HepG2 (cell line): ENCODE data around the gene ALOX5. TPM values are rescaled to one million over a fixed set of nuclear protein-coding genes. Genes with fewer than 3 reads are reported as not detected.

ENCODE experiments used
- ATAC-seq: fragments of 200-7000 bp; cut with Tn5 transposase; 3 replicates; pipeline ENCODE4 v1.9.1; 2020; ENCODE audit warnings: mild to moderate bottlenecking, moderate library complexity
- BruUV-seq: library from RNA; stranded (reverse); fragments of 400-500 nt; replicated peaks from 2 replicates; lab custom pipeline; 2021; lab: Mats Ljungman, UMichigan
- CTCF ChIA-PET: fragments of 300-600 bp; formaldehyde crosslinking; extraction: SDS; loops from one replicate; lab custom pipeline; 2021; ENCODE audit warnings: low total read pairs, inconsistent platforms, low intra/inter-chr PET ratio; lab: Yijun Ruan, JAX
- POLR2A ChIA-PET: fragments of 350-600 bp; sonication (Branson Sonifier 250); formaldehyde crosslinking; loops from one replicate; lab custom pipeline; 2020; ENCODE audit warnings: antibody characterized with exemption, inconsistent platforms; lab: Yijun Ruan, JAX
- DNase-seq: peaks from one replicate; pipeline ENCODE4 v3.0.0-alpha.2; 2015; ENCODE audit warnings: low spot score
- FAIRE-seq: peaks from 3 replicates; lab custom pipeline; 2011; peaks lifted over from hg19 to GRCh38; lab: Jason Lieb, UNC
- H2AFZ ChIP-seq: one replicate; pipeline ENCODE4 v1.6.1; 2011; ENCODE audit warnings: low read length, inconsistent platforms
- H3K27ac ChIP-seq: fragments of 300-600 bp; 3 replicates; pipeline ENCODE4 v1.8.0; 2011; ENCODE audit warnings: mixed run types, mild to moderate bottlenecking, mixed read lengths, low read length, inconsistent platforms; ENCODE audit not compliant: insufficient read depth; ENCODE audit errors: extremely low read length
- H3K27me3 ChIP-seq, 2 experiments: fragments of 200-600 bp in 1 of 2; 2 replicates in 1 of 2; 3 replicates in 1 of 2; pipeline versions ENCODE4 v1.6.0 to v1.8.0; 2011; ENCODE audit warnings: low read length in 2 of 2, mild to moderate bottlenecking in 2 of 2, moderate library complexity in 2 of 2, inconsistent platforms in 1 of 2; ENCODE audit not compliant: insufficient read depth in 2 of 2, control insufficient read depth in 1 of 2
- H3K36me3 ChIP-seq, 2 experiments: fragments of 200-600 bp in 1 of 2; replicated peaks in 1 of 2; 2 replicates in 1 of 2; 3 replicates in 1 of 2; pipeline versions ENCODE4 v1.5.1 to v1.8.0; 2011; ENCODE audit warnings: low read length in 2 of 2, inconsistent platforms in 1 of 2; ENCODE audit not compliant: insufficient read depth in 2 of 2, control insufficient read depth in 1 of 2
- H3K4me1 ChIP-seq: 2 replicates; pipeline ENCODE4 v1.5.1; 2012; ENCODE audit warnings: low read length, inconsistent platforms; ENCODE audit not compliant: insufficient read depth
- H3K4me2 ChIP-seq: 2 replicates; pipeline ENCODE4 v1.6.0; 2011; ENCODE audit warnings: low read depth, low read length, inconsistent platforms
- H3K4me3 ChIP-seq, 3 experiments: fragments of 200-600 bp in 1 of 3; sonication (generic), shearing (Covaris generic) in 1 of 3; replicated peaks in 1 of 3; 2 replicates each; pipeline ENCODE4 v1.5.1; 2011 to 2016; ENCODE audit warnings: low read length in 3 of 3, inconsistent platforms in 2 of 3, low read depth in 2 of 3, mild to moderate bottlenecking in 2 of 3, control low read depth in 1 of 3, mixed read lengths in 1 of 3; ENCODE audit not compliant: insufficient read depth in 1 of 3
- H3K79me2 ChIP-seq: one replicate; pipeline ENCODE4 v1.6.1; 2011; ENCODE audit warnings: low read length, inconsistent platforms; ENCODE audit not compliant: insufficient read depth
- H3K9ac ChIP-seq: 2 replicates; pipeline ENCODE4 v1.6.0; 2011; ENCODE audit warnings: mild to moderate bottlenecking, low read depth, low read length, inconsistent platforms; ENCODE audit not compliant: insufficient read depth
- H3K9me3 ChIP-seq: 2 replicates; pipeline ENCODE4 v1.5.1; 2012; ENCODE audit warnings: mild to moderate bottlenecking, low read length
- H4K20me1 ChIP-seq: 2 replicates; pipeline ENCODE4 v1.6.0; 2011; ENCODE audit warnings: inconsistent platforms, mild to moderate bottlenecking, low read length, moderate library complexity; ENCODE audit not compliant: insufficient read depth
- CCAR2 ChIP-seq: fragments of 200-400 bp; formaldehyde crosslinking; optimal IDR thresholded peaks from 2 replicates; pipeline ENCODE3; 2018; ENCODE audit warnings: low read depth, mild to moderate bottlenecking, low read length, moderate library complexity
- HDAC6 ChIP-seq: fragments of 200-600 bp; sonication (generic); IDR thresholded peaks from 2 replicates; pipeline ENCODE4 v1.7.0; 2017; ENCODE audit warnings: mild to moderate bottlenecking, antibody characterized with exemption, low read length, low read depth
- HHEX ChIP-seq: IDR thresholded peaks from 2 replicates; pipeline ENCODE4 v1.6.1; 2016; ENCODE audit warnings: control low read depth
- HMG20B ChIP-seq: conservative IDR thresholded peaks from 2 replicates; pipeline ENCODE4 v1.6.1; 2016; ENCODE audit warnings: missing genetic modification reagents, missing compliant biosample characterization
- HNRNPUL1 ChIP-seq: fragments of 200-400 bp; formaldehyde crosslinking; IDR thresholded peaks from 2 replicates; pipeline ENCODE4 v1.6.1; 2017; ENCODE audit warnings: low read depth, mild to moderate bottlenecking, low read length, moderate library complexity
- ZBTB3 ChIP-seq: sonication (generic); formaldehyde crosslinking; IDR thresholded peaks from 2 replicates; pipeline ENCODE4 v1.4.0; 2020; ENCODE audit warnings: low read depth, mild to moderate bottlenecking, moderate library complexity, missing genetic modification reagents, borderline replicate concordance
- ZNF260 ChIP-seq: sonication (generic); formaldehyde crosslinking; IDR thresholded peaks from 2 replicates; pipeline ENCODE4 v1.4.0; 2020; ENCODE audit warnings: missing genetic modification reagents, low read depth, mild to moderate bottlenecking, borderline replicate concordance
- ZNF337 ChIP-seq: sonication (generic); formaldehyde crosslinking; IDR thresholded peaks from 2 replicates; pipeline ENCODE4 v1.5.1; 2020; ENCODE audit warnings: missing genetic modification reagents, low read depth, mild to moderate bottlenecking, borderline replicate concordance
- ZNF367 ChIP-seq: sonication (generic); formaldehyde crosslinking; IDR thresholded peaks from 2 replicates; pipeline ENCODE4 v1.4.0; 2020; ENCODE audit warnings: missing genetic modification reagents, borderline replicate concordance
- ZNF441 ChIP-seq: sonication (generic); formaldehyde crosslinking; IDR thresholded peaks from 2 replicates; pipeline ENCODE4 v1.7.0; 2021; ENCODE audit warnings: missing genetic modification reagents, borderline replicate concordance
- ZNF616 ChIP-seq: sonication (generic); formaldehyde crosslinking; IDR thresholded peaks from 2 replicates; pipeline ENCODE4 v1.5.0; 2020; ENCODE audit warnings: low read depth, mild to moderate bottlenecking, missing genetic modification reagents
- ZNF678 ChIP-seq: sonication (generic); formaldehyde crosslinking; IDR thresholded peaks from 2 replicates; pipeline ENCODE4 v1.4.0; 2020; ENCODE audit warnings: mild to moderate bottlenecking, missing genetic modification reagents
- WGBS: methylation state at CpG from one replicate; pipeline ENCODE4 v1.1.6; 2017; ENCODE audit warnings: low lambda C conversion rate; 5-methylcytosine and 5-hydroxymethylcytosine counted together
- in situ Hi-C: cut with HindIII; loops from 2 replicates; pipeline ENCODE4 v1.10.0; 2017; ENCODE audit warnings: low pct_unique_long_range_greater_than_20kb; ENCODE audit not compliant: extremely low pct_ligation_motif_present
- intact Hi-C: fragments of 100-400 bp; cut with micrococcal nuclease; formaldehyde crosslinking; loops from one replicate; pipeline ENCODE4 v1.10.0; 2022; ENCODE audit not compliant: unreplicated experiment
- polyA plus RNA-seq, 8 experiments: library from polyadenylated mRNA; depleted of rRNA in 3 of 8; stranded (reverse) in 7 of 8; unstranded in 1 of 8; fragments of >200 nt; fragmentation: Illumina TruSeq in 4 of 8; extraction: Trizol in 4 of 8; gene quantifications; 2 replicates each; pipeline versions ENCODE4 v1.2.1 to v1.2.3, GENCODE V29; 2011 to 2016; ENCODE audit warnings: low read depth in 4 of 8, missing spikeins in 1 of 8, mixed read lengths in 1 of 8; ENCODE audit not compliant: insufficient read depth in 1 of 8
- total RNA-seq, 5 experiments: library from RNA; depleted of rRNA; stranded (reverse); fragments of >200 nt; fragmentation: Illumina TruSeq; extraction: Trizol; gene quantifications; 2 replicates each; pipeline ENCODE4 v1.2.3, GENCODE V29; 2016; ENCODE audit warnings: low read depth in 1 of 5
- TF ChIP-seq, protein P1 (sequence below): sonication (generic); formaldehyde crosslinking; IDR thresholded peaks from 2 replicates; pipeline ENCODE4 v1.5.1; 2020; ENCODE audit warnings: missing genetic modification reagents, mild to moderate bottlenecking, borderline replicate concordance
- TF ChIP-seq, protein P2 (sequence below): fragments of 450-650 bp; IDR thresholded peaks from 2 replicates; pipeline ENCODE4 v1.6.1; 2017
- TF ChIP-seq, protein P3 (sequence below): sonication (generic); formaldehyde crosslinking; IDR thresholded peaks from 2 replicates; pipeline ENCODE4 v1.8.0; 2022; ENCODE audit warnings: mild to moderate bottlenecking, missing genetic modification reagents; ENCODE audit not compliant: insufficient replicate concordance
- TF ChIP-seq, protein P4 (sequence below): sonication (generic); formaldehyde crosslinking; IDR thresholded peaks from 2 replicates; pipeline ENCODE4 v1.4.0; 2020; ENCODE audit warnings: missing genetic modification reagents; ENCODE audit errors: not compliant biosample characterization
- TF ChIP-seq, protein P5 (sequence below): sonication (generic); formaldehyde crosslinking; IDR thresholded peaks from 2 replicates; pipeline ENCODE4 v1.4.0; 2020; ENCODE audit warnings: missing genetic modification reagents

The ALOX5 gene
- total and polyA plus RNA-seq, 2 of the 13 experiments (the other 11 are each of a cell fraction or from before 2014, with no cell fraction given), result 0.04 TPM; not detected in 1

DNA sequence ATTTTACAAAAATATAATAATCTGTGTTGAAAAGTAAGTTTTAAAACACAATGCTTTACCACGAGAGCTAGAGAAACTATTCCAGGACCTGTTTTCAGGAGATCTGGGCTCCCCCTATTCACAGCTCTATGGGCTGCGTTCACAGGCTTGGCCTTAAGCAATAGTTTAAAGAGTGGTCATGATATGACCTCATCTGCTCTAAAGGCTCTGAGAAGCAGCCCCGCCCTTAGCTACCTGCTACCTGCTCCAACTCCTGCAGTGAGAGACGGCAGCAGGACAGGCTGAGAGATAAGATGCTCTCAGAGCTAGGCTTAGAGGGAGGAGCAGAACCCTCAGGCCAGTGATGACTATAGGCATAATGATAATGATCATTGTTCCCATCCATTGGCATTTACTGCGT lies 12.6 kb downstream of the ALOX5 start:
- POLR2A ChIA-PET, result no interaction called here
- BruUV-seq, result no TSS peak
- TF ChIP-seq, protein P1, sequence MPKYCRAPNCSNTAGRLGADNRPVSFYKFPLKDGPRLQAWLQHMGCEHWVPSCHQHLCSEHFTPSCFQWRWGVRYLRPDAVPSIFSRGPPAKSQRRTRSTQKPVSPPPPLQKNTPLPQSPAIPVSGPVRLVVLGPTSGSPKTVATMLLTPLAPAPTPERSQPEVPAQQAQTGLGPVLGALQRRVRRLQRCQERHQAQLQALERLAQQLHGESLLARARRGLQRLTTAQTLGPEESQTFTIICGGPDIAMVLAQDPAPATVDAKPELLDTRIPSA, result no peak
- TF ChIP-seq ZNF260 (no peak), ZBTB3 (CRISPR knock-in tag) (no peak), HDAC6 (no peak), HNRNPUL1 (no peak), ZNF616 (CRISPR knock-in tag) (no peak), CCAR2 (no peak), ZNF441 (CRISPR knock-in tag) (no peak), ZNF367 (CRISPR knock-in tag) (no peak), ZNF337 (CRISPR knock-in tag) (no peak), ZNF678 (no peak), HMG20B (CRISPR knock-in tag) (no peak), HHEX (no peak)
- TF ChIP-seq, protein P2, sequence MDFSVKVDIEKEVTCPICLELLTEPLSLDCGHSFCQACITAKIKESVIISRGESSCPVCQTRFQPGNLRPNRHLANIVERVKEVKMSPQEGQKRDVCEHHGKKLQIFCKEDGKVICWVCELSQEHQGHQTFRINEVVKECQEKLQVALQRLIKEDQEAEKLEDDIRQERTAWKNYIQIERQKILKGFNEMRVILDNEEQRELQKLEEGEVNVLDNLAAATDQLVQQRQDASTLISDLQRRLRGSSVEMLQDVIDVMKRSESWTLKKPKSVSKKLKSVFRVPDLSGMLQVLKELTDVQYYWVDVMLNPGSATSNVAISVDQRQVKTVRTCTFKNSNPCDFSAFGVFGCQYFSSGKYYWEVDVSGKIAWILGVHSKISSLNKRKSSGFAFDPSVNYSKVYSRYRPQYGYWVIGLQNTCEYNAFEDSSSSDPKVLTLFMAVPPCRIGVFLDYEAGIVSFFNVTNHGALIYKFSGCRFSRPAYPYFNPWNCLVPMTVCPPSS, result no peak
- TF ChIP-seq, protein P3, sequence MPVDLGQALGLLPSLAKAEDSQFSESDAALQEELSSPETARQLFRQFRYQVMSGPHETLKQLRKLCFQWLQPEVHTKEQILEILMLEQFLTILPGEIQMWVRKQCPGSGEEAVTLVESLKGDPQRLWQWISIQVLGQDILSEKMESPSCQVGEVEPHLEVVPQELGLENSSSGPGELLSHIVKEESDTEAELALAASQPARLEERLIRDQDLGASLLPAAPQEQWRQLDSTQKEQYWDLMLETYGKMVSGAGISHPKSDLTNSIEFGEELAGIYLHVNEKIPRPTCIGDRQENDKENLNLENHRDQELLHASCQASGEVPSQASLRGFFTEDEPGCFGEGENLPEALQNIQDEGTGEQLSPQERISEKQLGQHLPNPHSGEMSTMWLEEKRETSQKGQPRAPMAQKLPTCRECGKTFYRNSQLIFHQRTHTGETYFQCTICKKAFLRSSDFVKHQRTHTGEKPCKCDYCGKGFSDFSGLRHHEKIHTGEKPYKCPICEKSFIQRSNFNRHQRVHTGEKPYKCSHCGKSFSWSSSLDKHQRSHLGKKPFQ (CRISPR knock-in tag), result no peak
- TF ChIP-seq, protein P4, sequence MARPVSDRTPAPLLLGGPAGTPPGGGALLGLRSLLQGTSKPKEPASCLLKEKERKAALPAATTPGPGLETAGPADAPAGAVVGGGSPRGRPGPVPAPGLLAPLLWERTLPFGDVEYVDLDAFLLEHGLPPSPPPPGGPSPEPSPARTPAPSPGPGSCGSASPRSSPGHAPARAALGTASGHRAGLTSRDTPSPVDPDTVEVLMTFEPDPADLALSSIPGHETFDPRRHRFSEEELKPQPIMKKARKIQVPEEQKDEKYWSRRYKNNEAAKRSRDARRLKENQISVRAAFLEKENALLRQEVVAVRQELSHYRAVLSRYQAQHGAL, result no peak
- TF ChIP-seq, protein P5, sequence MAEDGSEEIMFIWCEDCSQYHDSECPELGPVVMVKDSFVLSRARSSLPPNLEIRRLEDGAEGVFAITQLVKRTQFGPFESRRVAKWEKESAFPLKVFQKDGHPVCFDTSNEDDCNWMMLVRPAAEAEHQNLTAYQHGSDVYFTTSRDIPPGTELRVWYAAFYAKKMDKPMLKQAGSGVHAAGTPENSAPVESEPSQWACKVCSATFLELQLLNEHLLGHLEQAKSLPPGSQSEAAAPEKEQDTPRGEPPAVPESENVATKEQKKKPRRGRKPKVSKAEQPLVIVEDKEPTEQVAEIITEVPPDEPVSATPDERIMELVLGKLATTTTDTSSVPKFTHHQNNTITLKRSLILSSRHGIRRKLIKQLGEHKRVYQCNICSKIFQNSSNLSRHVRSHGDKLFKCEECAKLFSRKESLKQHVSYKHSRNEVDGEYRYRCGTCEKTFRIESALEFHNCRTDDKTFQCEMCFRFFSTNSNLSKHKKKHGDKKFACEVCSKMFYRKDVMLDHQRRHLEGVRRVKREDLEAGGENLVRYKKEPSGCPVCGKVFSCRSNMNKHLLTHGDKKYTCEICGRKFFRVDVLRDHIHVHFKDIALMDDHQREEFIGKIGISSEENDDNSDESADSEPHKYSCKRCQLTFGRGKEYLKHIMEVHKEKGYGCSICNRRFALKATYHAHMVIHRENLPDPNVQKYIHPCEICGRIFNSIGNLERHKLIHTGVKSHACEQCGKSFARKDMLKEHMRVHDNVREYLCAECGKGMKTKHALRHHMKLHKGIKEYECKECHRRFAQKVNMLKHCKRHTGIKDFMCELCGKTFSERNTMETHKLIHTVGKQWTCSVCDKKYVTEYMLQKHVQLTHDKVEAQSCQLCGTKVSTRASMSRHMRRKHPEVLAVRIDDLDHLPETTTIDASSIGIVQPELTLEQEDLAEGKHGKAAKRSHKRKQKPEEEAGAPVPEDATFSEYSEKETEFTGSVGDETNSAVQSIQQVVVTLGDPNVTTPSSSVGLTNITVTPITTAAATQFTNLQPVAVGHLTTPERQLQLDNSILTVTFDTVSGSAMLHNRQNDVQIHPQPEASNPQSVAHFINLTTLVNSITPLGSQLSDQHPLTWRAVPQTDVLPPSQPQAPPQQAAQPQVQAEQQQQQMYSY (CRISPR knock-in tag), result no peak

More for the DNA sequence above, 12.6 kb downstream of the ALOX5 start:
- Histone ChIP-seq H2AFZ (no peak overlapping the region), H3K27me3 (peaks cover 0 to 15% of the 10 kb centered on the region in 2 experiments; a peak in 2 of 5 replicates), H3K4me3 (no peak overlapping the region), H3K27ac (no peak overlapping the region), H3K4me2 (no peak overlapping the region), H3K79me2 (no peaks in the 10 kb centered on the region), H3K9me3 (no peaks in the 10 kb centered on the region), H3K9ac (no peak overlapping the region), H3K4me1 (no peaks in the 10 kb centered on the region), H3K36me3 (no peaks in the 10 kb centered on the region), H4K20me1 (no peaks in the 10 kb centered on the region)
- ATAC-seq (no peak), DNase-seq (no peak), FAIRE-seq (no peak)
- CTCF ChIA-PET, result no interaction called here
- intact Hi-C loops, result no loop called here
- WGBS, result 10% methylated on average over 3 of the region's 5 CpGs
- in situ Hi-C loops, result no loop called here
